Measurements from ENCODE around the gene PTPRN2. TPM values are rescaled to one million over a fixed set of nuclear protein-coding genes. Genes with fewer than 3 reads are reported as not detected.

Gene PTPRN2
- total RNA-seq, 2 experiments from 2014 or later: 0.70 TPM; not detected in 1

- Histone ChIP-seq H3K27ac (ENCODE audit: low read depth, low read length, poor library complexity, severe bottlenecking) (no peak overlapping the region), H3K79me2 (ENCODE audit: insufficient read depth, low read depth, low read length) (no peaks in the 10 kb centered on the region), H3K4me3 (ENCODE audit: low read depth, low read length, poor library complexity, severe bottlenecking) (no peak overlapping the region), H3K36me3 (ENCODE audit: insufficient read depth, low read length) (no peaks in the 10 kb centered on the region), H3K4me2 (ENCODE audit: low read length) (no peak overlapping the region), H3K9me2 (ENCODE audit: insufficient read depth, low read length) (no peaks in the 10 kb centered on the region), H2AFZ (ENCODE audit: low read length) (no peak overlapping the region), H4K20me1 (ENCODE audit: insufficient read depth, low read length) (no peaks in the 10 kb centered on the region), H3K4me1 (ENCODE audit: insufficient read depth, low read length, poor library complexity, severe bottlenecking) (no peaks in the 10 kb centered on the region), H3K9me3 (ENCODE audit: low read length) (no peaks in the 10 kb centered on the region)
- BruUV-seq (replicated peaks): no TSS peak
- CTCF ChIA-PET (ENCODE audit: unreplicated experiment): no interaction called here
- TF ChIP-seq CTCF (conservative IDR thresholded peaks at IDR 0.05; ENCODE audit: low read length): no peak
- no peak for TF ChIP-seq EZH2phosphoT487 (IDR thresholded peaks at IDR 0.05; ENCODE audit: borderline replicate concordance, low read depth, low read length)
- no peak for DNase-seq (ENCODE audit: low spot score)
- POLR2A ChIA-PET: no interaction called here
- intact Hi-C loops (cut with micrococcal nuclease; ENCODE audit: unreplicated experiment): no loop called here
Observed at GRCh38 chr7:157797361-157797760, 790.3 kb downstream of the PTPRN2 start.

- Histone ChIP-seq H3K4me2 (ENCODE audit: low read length) (no peak overlapping the region), H2AFZ (ENCODE audit: low read length) (no peak overlapping the region), H3K9me2 (ENCODE audit: insufficient read depth, low read length) (no peaks in the 10 kb centered on the region), H3K4me1 (ENCODE audit: insufficient read depth, low read length, poor library complexity, severe bottlenecking) (no peaks in the 10 kb centered on the region), H3K79me2 (ENCODE audit: insufficient read depth, low read depth, low read length) (no peaks in the 10 kb centered on the region), H3K36me3 (ENCODE audit: insufficient read depth, low read length) (no peaks in the 10 kb centered on the region), H4K20me1 (ENCODE audit: insufficient read depth, low read length) (no peaks in the 10 kb centered on the region), H3K4me3 (ENCODE audit: low read depth, low read length, poor library complexity, severe bottlenecking) (no peak overlapping the region), H3K9me3 (ENCODE audit: low read length) (no peaks in the 10 kb centered on the region), H3K27ac (ENCODE audit: low read depth, low read length, poor library complexity, severe bottlenecking) (no peak overlapping the region)
- DNase-seq (ENCODE audit: low spot score): no peak
- POLR2A ChIA-PET: no interaction called here
- no TSS peak for BruUV-seq (replicated peaks)
- intact Hi-C loops (cut with micrococcal nuclease; ENCODE audit: unreplicated experiment): no loop called here
- CTCF ChIA-PET (ENCODE audit: unreplicated experiment): no interaction called here
- TF ChIP-seq EZH2phosphoT487 (IDR thresholded peaks at IDR 0.05; ENCODE audit: borderline replicate concordance, low read depth, low read length) (no peak), CTCF (conservative IDR thresholded peaks at IDR 0.05; ENCODE audit: low read length) (no peak)
Observed at GRCh38 chr7:157796846-157797245, 790.8 kb downstream of the PTPRN2 start.

GRCh38 chr7:157795643-157796042, 792.0 kb downstream of the PTPRN2 start:
- TF ChIP-seq CTCF (conservative IDR thresholded peaks at IDR 0.05; ENCODE audit: low read length) (no peak), EZH2phosphoT487 (IDR thresholded peaks at IDR 0.05; ENCODE audit: borderline replicate concordance, low read depth, low read length) (no peak)
- no peaks in the 10 kb centered on the region for H3K9me2 ChIP-seq (ENCODE audit: insufficient read depth, low read length)
- no peaks in the 10 kb centered on the region for H3K36me3 ChIP-seq (ENCODE audit: insufficient read depth, low read length)
- no peaks in the 10 kb centered on the region for H3K4me1 ChIP-seq (ENCODE audit: insufficient read depth, low read length, poor library complexity, severe bottlenecking)
- H3K4me2 ChIP-seq (ENCODE audit: low read length): no peak overlapping the region
- H3K27ac ChIP-seq (ENCODE audit: low read depth, low read length, poor library complexity, severe bottlenecking): no peak overlapping the region
- intact Hi-C loops (cut with micrococcal nuclease; ENCODE audit: unreplicated experiment): no loop called here
- no peak overlapping the region for H3K4me3 ChIP-seq (ENCODE audit: low read depth, low read length, poor library complexity, severe bottlenecking)
- H3K9me3 ChIP-seq (ENCODE audit: low read length): no peaks in the 10 kb centered on the region
- H2AFZ ChIP-seq (ENCODE audit: low read length): no peak overlapping the region
- ChIA-PET POLR2A (no interaction called here), CTCF (ENCODE audit: unreplicated experiment) (no interaction called here)
- DNase-seq (ENCODE audit: low spot score): no peak
- H3K79me2 ChIP-seq (ENCODE audit: insufficient read depth, low read depth, low read length): no peaks in the 10 kb centered on the region
- H4K20me1 ChIP-seq (ENCODE audit: insufficient read depth, low read length): no peaks in the 10 kb centered on the region
- no TSS peak for BruUV-seq (replicated peaks)

All from OCI-LY7 (cell line).